NCI-H460 (cell line): ENCODE measurements around the gene KCNG2. TPM values are rescaled to one million over a fixed set of nuclear protein-coding genes. Genes with fewer than 3 reads are reported as not detected.
"Not testable (repeated sequence)": the region's sequence is repeated elsewhere in the genome, so short reads cannot be mapped to it uniquely, and the experiment has no call there.

Experiments used
- DNase-seq: peaks from one replicate; pipeline ENCODE4 v3.0.0-alpha.2; 2016; ENCODE audit warnings: low read depth; ENCODE audit errors: extremely low read depth
- total RNA-seq: library from RNA; depleted of rRNA; stranded (reverse); fragments of >200 nt; shearing (Covaris generic); gene quantifications from 2 replicates; pipeline ENCODE4 v1.2.3, GENCODE V29; 2014

KCNG2 gene
- total RNA-seq, 1 experiment from 2014 or later: 6.0 TPM

DNA sequence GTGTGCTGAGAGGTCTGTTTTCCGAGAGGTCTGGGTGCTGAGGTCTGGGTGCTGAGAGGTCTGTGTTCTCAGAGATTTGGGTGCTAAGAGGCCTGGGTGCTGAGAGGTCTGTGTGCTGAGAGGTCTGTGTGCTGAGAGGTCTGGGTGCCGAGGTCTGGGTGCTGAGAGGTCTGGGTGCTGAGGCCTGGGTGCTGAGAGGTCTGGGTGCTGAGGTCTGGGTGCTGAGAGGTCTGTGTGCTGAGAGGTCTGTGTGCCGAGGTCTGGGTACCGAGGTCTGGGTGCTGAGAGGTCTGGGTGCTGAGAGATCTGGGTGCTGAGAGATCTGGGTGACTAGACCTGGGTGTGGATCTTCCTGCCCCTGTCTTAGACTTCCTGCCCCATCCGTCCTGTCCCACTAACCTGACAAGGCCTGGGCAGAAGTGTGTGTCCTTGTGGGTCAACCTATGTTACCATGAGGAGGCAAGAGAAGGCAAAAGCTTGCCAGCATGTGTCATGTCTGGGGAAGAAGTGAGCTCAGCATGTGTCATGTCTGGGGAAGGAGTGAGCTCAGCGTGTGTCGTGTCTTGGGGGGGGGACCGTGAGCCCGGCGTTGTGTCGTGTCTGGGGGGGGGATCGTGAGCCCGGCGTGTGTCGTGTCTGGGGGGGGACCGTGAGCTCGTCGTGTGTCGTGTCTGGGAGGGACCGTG lies 69.3 kb downstream of the KCNG2 start:
- DNase-seq: no peak

- DNase-seq: no peak
Measured at GRCh38 chr18:79867666-79868065, 69.9 kb downstream of the KCNG2 start.

DNA sequence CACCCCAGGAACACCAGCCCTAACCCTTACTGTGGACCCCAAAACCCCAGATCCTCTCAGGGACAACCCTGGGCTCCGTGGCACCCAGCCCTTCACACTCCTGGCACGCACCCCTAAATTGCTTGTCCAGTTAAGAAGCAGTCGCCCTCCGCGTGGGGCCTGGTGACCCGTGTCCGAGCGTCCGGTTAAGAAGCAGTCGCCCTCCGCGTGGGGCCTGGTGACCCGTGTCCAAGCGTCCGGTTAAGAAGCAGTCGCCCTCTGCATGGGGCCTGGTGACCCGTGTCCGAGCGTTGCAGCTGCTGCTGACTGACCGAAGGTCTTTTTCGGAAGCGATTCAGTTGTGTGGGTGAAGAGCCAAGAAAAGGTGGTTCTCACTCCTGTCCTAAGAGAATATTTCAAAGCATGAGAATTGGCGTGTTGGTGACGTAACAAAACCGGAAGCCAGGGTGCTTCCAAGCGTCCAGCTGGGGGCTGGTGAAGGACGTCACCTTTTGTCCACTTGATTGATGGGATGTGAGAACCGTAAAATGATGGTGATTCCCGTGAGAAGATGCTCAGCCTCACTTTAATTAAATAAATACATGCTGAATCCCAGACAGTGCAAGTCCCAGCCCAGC lies 70.5 kb downstream of the KCNG2 start:
- no peak for DNase-seq

DNA sequence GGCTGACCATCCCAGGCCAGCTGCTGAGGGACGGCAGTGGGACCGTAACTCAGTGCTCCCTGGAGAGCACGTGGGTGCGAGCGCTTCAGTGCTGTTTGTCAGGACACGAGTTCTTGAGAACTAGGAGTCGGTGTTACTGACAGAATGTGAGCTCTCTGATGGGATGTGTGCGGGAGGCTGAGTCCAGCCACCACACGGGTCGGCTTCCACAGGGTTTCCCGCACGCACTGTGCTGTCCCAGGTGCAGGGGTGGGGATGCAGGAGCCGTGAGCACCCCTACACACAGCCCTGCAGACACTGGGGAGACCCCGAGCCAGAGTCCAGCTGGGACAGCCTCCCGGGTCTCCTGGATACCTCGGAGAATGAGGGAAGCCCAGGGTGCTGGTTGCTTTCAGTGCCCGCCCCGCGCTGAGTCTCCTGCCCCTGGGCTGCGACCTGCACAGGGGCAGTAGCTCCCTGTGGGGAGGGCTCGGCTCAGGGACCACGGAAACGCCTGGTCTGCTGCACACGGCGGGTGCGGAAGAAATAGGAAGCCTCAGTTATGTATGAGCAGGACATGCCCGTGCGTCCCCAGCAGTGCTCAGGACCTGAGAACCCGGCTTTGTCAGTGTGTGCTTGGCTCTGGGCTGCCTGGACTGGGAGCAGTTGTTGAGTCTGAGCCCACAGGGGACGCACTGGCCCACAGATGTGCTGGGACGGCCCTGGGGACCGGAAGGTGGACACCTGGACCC lies 71.2 kb downstream of the KCNG2 start:
- no peak for DNase-seq

DNA sequence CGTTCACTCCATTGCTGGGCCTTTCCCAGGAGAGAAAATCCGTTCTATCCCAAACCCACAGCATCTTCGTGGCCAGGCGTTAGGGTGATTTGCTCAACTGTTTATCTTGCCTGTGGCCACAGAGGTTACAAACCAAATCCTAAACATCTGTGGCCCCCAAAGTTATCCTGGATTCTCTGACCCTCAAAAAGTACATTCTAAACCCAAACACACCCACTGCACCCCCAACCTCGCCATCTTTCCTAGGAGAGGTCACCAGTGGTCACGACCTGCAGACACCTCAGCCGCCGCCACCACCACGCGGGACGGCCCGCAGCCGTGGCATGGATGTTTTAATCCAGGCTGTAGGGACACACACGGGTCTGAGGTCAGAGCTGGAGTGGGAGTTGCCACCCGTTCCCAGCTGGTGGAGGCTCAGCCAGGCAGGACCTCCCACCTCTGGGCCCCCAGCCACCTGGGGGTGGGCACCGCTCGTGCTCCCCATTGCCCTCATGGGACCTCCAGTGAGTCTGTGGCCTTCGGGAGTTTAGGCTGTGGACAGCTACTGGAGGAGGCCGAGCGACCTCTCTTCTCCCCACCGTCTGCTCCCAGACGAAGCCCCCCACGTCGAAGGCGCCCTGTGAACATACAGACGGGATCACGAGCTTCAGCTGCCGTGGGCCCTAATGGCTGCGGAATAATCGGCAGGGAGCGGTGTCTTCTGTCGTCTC lies 72.0 kb downstream of the KCNG2 start:
- no peak for DNase-seq

- DNase-seq: no peak
Measured at GRCh38 chr18:79870301-79871025, 72.7 kb downstream of the KCNG2 start.

- no peak for DNase-seq
Measured at GRCh38 chr18:79871026-79871390, 73.3 kb downstream of the KCNG2 start.

DNA sequence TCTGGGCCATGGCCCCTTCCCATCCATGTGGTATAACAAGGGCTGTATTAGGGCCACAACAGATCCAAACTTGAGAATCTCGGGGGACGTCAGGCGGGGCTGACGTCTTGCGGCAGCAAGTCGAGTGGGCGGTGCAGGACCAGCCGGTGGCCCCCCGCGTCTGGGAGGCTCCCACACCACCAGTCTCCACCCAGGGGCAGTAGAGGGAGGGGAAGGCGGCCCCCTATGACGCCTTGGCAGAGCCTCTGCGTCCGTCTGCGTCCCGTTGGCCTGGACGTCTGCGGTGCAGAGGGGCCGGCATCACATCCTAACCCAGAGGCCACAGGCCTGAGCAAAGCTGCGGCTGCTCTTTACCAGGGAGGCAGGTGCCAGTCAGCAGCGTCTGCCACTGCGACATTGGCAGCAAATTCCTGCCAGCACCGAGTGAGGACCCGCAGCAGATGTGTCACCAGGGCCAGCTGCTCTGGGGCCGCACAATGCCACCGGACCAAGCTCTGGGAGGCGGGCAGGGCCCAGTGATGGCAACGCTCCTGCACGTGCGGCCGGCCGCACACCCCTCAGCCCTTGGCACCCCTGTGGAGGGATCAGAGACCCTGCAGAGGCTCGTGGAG lies 73.8 kb downstream of the KCNG2 start:
- DNase-seq: no peak

DNA sequence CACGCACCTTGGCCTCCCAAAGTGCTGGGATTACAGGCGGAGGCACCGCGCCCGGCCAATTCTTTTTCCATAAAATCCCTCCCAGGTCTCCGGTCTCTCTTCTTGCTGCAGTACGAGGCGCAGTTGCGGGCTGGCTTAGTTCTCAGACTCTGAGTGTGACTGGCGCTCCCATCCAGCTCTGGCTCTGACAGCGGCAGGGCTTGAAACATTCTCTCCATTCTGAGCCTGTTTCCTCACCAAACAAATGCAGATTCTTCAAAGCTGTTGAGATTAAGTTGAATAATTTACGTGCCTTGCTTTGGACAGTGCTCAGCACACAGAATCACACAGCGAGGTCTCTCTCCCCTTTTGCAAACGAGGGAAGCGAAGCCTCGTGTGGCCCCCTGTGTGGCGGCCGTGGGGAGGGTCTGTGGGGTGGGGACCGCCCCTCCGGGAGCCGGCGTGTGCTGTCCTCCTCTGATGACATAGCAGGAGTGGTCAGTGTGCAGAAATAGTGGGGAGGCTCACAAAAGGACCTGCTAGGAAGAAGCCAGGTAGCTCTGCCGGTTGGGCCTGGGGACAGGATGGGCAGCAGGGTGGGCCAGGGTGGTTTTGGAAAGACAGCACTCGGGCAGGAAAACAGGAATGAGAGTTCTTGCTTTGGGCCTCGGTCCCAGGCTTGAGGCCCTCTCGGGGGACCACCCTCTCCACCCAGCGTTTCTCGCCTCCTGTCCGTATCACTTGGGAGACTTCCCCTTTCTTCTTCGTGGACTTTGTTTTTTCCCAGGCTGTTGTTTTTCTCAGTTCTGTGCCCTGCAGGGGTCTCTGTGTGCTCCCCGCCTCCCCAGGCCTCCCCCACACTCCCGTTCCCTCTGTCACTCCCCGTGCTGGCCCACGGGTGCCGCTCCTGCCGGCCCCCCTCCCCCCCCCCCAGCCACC lies 75.0 kb downstream of the KCNG2 start:
- no peak for DNase-seq

DNA sequence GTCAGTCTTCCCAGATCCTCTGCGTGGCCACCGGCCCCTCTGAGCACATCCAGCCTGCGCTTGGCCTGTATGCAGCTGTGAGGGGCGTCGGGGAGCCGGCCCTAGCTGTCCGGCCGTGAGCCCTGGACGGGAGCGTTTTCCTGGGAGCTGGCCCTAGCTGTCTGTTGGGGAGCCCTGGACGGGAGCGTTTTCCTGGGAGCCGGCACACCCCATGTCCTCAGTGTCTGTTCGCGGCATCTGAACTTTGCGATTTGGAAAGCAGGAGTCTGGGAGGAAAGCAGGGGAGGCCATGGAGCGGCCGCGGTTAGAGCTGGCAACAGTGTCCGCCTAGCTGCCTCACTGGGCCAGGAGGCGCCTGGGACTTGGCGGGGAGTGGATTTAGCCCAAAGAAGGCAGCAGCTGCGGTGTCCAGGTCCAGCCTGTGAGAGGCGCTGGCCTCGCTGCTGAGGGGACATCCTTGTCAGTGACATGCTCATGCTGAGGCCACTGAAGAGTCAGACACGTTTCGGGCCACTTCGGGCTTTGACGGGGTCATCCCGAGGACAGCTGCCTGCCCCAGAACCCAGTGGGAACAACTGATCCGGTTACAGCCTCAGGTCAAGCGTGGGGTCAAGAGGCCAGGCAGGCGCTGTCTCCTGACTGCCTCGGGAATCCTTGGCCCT lies 75.8 kb downstream of the KCNG2 start:
- DNase-seq: no peak

GRCh38 chr18:79874553-79875530 lies 77.1 kb downstream of the KCNG2 start:
- no peak for DNase-seq

DNA sequence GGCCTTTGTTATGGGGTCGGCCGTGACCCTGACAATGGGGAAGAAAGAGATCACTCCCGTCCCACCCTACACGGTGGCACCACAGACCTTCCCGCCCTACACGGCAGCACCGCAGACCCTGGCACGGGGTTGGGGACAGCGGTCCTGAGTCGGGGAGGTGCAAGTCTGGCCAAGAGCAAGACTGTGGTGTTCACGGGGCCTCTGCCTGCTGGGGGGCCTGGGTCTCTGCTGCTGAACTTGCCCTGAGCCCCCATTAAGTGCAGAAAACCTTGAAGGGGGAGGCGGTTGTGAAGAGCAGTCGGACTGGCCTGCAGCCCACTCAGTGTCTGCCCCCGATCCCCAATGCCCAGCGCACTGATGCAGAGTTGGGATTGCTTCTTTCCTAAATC lies 77.8 kb downstream of the KCNG2 start:
- no peak for DNase-seq

- DNase-seq: no peak
Measured at GRCh38 chr18:79875931-79876461, 78.3 kb downstream of the KCNG2 start.

DNA sequence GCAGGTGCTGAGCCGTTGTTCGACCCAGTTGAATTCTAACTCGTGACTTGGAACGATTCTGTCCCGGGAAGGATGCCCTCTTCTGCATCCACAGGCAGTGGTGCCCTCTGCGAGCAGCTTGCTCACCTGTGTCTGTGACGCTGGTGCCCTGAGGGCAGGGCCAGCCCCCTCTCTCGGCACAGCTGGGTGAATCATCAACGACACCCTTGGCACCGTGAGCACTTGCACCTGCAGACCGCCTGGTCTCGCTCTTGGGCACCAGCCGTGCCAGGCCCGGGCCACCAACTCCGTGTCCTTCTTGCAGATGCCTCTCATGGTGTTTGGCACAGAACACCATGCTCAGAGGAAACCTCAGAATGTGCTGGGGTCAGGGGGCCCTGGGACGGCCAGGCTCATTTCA lies 78.8 kb downstream of the KCNG2 start:
- no peak for DNase-seq

DNA sequence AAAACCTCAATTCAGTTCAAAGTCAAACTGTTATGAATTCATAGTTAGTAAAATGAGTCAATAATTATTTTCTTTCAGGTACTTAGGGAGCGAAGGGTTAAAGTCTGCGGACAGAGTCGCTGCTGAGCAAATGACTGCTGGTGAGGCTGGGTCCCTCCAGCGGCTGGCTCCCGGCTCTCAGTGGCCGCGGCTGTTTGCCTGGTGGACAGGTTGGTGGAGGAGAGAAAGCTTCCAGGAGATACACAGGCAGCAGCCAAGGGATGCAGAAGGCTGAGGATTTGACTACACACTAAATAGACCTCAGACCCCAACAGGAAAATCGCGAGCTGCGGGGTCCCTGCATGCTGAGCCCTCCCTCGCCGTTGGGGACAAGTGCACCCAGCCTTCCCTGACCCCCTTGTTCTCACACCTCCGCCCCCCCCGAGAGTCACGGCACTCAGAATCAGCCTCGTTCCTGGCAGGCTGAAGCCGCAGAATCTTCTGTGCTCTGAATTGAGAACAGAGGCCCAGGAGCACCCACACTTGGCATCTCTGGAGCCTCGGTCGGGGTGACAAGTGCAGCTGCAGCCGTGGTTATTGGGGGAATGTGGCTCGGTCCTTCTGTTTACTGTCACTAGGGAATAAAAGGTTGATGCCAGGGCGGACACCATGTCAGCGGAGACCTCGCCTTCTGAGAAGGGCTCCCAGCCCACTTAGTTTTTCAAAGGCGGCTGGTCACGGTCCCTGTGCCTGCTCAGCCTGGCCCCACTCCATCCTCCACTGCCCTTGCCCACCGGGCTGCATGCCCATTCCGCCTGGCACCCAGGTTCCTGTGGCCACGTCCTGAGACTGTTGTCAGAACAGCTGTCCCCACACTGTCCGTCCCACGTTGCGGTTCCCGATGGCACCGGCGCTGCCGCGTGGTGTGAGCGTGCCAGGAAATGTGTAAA lies 79.7 kb downstream of the KCNG2 start:
- DNase-seq: no peak

DNA sequence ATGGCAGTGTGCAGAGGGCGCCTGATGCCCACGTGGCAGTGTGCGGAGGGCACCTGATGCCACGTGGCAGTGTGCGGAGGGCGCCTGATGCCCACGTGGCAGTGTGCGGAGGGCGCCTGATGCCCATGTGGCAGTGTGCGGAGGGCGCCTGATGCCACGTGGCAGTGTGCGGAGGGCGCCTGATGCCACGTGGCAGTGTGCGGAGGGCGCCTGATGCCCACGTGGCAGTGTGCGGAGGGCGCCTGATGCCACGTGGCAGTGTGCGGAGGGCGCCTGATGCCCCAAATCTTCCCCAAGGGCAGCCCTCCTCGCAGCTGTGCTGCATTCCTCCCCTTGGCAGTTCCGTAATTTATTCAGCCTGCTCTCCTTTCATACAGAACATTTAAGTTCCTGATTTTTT lies 80.5 kb downstream of the KCNG2 start:
- not testable (repeated sequence) for DNase-seq
